NK-92 treated with Interleukin-12 subunit alpha and Interleukin-12 subunit beta, amount 100 ng/mL, for 24 hours (cell line): ENCODE measurements around the gene SLC22A23.
A peak's percentile ranks its signal among the peaks of the same experiment; 100 is the strongest.

Experiments
- DNase-seq: peaks from one replicate; lab custom pipeline; 2025; lab: John Stamatoyannopoulos, UW

The SLC22A23 gene

DNA sequence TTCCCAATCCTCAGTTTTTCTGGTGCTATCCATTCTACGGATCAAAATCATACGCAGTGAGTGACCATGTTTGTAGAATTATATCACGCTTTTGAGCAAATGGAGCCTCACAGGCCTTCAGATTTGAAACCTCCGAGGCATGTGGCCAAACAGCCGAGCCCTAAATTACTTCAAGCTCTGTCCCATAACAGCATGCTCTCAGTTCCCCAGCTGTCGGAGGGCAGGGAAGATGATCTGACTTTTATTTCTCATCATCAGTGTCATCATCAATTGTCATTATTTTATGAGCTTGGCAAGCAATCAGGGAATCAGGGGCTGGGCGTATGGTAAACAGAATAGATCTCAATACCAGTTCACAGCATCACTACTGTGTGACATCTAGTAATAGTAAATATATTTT lies 124.9 kb downstream of the SLC22A23 start:
- DNase-seq: no peak

DNA sequence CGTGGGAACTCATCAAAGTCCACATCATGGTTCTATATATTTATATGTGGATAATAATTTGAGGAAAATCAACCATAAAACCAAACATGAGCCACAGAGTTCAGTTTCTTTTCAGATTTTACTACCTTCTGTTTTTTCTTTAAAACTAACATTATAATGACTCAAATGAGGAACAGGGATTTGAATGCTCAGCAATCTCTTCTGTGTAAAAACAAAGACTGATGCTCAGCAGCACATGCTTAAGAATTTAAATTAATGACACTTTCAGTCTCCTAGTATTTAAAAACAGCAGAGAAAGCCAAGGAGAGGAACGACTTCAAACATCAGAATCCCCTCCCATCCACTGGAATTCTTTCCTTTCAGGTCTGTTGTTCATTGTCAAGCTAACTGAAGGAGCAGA lies 125.4 kb downstream of the SLC22A23 start:
- no peak for DNase-seq

DNA sequence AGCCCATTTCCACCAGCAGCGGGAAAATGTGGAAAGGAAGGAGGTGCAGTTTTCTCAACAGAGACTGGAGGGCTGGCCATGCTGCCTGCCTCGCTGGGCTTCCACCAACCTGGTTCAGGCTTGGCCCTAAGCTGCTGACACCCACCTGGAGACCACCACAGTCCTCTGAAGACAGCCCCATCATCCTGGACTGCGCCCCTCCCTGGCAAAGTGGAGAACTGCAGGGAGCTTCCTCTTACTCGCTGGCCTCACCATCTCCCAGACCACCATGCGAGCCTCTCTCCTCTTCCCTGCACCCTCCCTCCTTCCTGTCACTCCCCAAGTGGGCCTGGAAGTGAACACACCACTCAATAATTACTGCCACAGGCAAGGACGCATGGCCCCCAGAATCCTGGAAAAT lies 126.7 kb downstream of the SLC22A23 start:
- DNase-seq: no peak

DNA sequence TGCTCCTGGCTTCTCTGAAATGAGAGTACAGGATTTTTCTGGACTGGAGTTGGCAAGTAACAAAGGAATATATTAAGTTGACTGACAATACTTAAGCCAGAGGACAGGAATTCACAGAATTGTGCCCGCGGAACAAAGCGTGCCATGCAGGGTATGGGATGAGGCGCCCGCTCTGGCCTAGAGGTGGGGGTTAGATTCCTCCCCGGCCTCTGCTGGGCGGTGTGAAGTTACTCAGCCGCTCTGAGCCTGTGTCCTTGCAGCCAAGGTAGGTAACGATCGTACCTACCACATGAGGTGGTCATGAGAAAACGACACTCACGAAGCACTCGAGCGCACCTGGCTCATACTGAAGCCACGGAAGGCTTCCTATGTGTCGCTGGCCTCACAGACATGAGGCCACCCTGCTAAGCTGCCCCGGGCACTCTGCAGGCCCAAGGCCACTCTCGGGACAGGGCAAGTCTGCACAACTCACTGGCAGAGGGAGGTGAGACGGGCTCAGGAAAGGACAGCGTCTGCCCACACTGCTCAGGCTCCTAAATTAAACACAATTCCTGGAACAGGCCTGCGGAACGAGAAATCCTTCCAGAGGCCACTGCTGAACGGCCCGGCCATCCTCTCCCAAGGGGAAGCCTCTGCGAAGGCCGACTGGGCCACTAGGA lies 127.3 kb downstream of the SLC22A23 start:
- no peak for DNase-seq

DNA sequence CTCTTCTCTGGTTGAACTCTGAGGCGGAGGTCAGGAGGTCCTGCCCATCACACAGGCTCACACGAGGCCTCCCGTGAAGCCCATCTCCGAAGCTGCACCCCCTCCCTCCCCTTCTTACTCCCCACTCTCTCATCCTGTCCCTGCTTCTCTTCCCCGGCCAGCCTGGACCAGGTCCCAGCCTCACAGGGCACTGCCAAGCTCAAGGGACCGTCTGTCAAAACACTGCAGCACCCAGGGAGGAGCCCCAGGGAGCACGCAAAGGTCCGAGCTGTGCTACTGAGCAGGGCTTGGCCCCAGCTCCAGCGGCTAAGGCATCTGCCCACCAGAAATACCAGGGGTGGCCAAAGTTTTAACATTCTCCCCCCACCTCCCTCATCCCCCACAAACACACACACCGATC lies 128.1 kb downstream of the SLC22A23 start:
- no peak for DNase-seq

DNA sequence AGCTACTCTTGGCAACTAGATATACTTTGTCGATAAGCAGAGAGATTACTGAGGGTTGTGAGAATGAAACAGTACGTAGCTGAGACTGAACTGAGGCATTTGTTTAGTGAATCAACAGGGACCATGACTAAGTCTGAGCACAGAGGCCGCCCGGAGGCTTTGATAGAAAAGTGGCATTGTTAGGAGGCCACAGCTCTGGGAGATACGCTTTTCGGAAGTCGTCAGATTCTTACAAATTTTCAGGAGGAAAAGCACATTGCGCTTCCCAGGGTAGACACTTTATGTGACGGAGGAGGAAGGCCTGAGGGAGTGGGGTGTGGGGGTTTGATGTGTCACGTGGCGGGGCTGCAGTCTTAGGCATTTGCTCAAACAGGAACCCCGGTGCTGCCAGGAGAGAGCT lies 128.7 kb downstream of the SLC22A23 start:
- DNase-seq: no peak

DNA sequence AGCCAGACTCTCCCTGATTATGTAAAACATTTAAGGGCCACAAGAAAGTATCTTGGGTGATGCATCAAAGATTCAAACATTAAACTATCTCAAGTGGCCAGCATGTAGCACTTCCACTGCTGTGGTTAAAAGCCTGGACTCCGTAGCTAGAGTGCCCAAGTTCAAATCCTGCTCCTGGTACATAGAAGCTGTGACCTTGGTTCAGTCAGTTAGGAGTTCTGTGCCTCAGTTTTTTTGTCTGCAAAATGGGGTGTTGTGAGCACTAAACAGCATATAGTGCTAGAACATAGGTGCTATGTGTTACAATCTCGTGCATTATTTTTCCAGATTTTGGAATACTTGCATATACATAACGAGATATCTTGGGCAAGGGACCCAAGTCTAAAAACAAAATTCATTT lies 129.4 kb downstream of the SLC22A23 start:
- DNase-seq: no peak

DNA sequence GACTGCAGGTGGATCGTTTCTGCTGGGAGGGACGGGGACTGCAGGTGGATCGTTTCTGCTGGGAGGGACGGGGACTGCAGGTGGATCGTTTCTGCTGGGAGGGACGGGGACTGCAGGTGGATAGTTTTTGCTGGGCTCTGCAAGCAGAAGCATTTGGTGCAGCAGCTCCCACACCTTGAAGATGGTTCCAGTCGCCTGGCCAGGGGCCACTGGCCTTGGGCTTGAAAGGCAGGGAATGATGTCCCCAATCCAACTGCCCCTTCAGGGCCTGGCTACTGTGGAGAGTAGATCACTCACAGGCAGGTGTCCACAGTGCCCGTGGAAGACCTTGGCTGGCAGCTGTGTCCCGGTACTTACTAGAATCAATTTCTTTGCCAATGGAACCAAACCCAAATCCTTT lies 129.9 kb downstream of the SLC22A23 start:
- no peak for DNase-seq

DNA sequence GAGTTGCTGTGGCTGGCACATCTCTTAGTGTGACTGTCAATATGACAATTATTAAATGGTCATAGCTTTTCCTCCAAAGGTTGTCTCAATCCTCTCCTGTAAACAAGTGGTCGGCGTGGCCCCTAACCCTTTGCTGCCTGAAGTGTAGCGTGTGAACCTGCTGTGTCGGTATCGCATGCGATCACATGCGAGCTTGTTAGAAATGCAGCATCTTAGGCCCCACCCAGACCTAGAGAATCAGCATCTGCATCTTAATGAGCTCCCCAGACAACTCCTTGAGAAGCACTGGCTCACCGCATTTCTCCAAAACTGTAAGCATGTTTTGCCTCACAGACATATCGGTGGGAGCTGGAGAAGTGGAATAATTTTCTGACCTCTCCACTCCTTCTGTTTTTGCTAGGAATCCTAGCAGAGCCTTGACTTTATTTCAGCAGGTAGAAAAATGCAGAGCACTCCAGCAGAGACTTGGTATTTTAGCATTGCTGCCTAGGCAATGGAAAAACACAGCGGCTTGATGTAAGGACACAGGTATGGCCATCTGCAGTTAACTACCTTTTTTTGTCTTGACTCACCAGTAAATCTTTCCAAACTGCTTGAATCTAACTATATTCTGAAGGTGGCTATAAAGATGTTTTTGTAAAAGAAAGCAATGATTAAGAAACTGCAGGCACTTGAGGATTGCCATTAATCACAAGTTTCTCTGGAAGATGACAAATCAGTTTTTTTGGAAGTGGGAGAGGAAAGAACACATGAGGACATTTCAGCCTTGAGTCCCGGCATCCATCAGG lies 130.5 kb downstream of the SLC22A23 start:
- DNase-seq: no peak

DNA sequence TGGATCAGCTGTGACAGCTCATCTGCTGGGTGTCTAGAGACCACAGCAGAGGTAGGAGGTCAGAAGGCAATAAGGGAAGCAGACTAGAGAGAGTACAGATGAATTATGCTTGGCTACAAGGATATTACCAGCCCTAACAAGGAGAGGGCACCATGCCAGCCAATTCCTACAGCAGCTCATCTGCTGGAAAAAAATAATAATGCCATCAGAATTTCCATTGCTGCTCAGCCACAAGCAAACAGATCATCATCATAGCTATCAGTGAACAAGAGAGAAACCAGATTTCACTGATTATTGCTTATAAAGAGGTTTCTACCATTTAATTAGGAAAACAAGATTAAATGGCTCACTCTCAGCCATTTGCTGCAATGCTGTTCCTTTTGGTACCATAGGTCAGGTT lies 131.6 kb downstream of the SLC22A23 start:
- DNase-seq: no peak

DNA sequence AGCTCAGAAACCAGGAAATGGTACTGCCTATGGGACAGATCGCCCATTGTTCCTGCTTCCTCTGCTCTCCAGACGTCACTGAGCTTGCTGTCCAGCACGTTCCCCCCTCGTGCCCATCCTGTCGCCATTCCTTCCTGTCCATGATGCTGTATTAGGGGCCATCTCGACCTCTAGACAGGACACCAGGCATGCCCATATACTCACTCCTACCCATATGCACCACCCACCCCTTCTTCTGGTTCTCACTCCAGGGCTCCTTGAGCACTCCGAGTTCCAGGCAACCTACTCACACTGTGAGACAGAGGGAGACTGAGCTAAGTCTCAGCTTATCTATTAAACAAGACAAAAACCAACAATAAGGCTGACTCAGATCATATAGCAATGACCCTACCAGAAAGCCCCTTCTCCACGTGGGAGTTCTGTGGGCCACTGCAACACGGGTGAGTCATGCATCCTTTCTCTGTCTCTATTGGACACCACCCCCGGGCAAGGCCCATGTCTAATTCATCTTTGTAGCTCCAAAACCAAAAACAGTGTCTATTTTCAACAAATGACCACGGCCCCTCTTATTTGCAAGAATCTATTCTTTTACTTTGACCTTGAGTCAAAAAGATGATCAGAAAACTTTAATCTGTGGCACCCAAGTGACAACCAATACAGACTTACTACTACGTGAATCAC lies 132.4 kb downstream of the SLC22A23 start:
- peak; percentile 42 for DNase-seq

DNA sequence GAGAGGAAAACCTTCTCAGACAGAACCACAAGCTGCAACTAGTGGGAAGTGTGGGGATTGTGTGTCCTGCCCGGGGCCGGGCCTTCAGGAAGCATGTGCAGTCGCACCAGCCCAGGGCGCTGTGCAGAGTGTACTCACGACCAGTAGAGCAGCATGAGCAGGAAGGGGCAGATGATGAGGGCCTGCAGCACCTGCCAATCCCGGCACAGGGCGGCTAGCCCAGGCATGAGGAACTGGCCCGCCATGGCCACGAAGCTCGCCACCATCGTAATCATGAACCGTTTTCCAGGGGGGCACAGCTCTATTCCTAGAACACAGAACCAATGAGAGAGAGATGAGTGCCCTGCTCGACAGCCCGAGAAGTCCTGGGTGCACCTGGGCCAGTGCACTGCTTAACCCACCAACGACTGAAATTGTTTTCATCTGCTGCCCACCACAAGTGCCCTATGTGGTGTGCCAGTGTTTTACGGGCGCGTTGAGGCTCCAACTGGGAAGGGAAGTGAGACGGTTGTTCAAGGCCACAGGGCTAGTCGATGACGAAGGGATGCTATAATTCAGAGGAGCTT lies 133.1 kb downstream of the SLC22A23 start:
- no peak for DNase-seq

DNA sequence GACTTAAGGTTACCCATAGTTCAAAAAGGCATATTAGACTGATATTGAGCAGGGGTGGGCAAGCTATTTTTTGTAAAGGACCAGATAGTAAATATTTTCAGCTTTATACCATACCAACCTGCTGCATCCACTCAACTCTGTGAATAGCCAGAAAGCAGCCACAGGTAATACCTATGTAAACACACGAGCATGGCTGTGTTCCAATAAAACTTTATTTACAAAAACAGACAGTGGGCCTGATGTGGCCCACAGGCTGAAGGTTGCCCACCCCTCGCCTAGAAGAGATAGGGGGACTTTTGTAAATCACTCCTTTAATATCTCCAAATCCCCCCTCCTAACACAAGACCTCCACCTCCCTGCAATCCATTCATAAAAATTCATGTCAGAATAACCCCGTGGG lies 133.7 kb downstream of the SLC22A23 start:
- no peak for DNase-seq

DNA sequence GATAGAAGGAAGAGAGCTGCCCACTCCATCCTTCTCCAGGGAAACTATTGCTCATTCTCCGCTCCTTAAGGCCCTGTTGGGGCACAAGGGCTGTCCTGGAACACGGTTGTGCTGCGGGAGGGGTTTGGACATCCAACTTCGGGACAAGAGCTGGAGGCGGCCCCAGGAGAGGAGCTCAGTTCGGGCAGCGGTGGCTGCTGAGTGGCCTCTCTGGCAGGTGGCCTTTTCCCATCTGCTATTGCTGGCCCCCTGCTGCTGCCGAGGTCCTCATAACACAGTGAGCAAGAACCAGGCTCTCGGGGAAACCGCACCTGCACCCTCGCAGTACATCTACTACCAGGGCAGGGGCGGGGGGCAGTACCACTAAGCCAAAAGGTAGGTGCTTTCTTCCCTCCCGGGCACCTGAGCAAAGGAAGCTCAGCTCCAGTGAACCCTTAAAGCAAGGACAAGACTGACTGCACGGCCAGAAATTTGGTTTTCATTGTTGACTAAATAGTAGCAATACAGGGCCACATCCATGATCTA lies 134.4 kb downstream of the SLC22A23 start:
- no peak for DNase-seq

DNA sequence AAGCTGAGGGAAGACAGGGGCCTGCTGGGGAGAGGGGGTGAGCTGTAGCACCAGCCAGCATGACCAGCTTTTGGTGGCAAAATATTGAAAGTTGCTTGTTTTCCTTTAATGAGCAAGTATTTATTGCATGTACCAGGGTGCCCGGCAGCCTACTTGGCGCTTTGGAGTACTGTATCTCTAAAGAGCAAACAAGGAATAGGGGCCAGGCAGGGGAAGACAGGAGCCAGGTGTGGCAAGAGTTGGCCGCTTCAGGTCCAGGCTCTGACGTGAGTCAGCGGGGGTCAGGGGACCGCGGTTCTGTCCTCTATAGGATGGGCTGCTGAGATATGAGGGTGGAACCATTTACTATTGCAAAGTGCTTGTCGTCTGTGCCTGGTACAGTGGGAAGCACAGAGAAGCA lies 135.0 kb downstream of the SLC22A23 start:
- no peak for DNase-seq

DNA sequence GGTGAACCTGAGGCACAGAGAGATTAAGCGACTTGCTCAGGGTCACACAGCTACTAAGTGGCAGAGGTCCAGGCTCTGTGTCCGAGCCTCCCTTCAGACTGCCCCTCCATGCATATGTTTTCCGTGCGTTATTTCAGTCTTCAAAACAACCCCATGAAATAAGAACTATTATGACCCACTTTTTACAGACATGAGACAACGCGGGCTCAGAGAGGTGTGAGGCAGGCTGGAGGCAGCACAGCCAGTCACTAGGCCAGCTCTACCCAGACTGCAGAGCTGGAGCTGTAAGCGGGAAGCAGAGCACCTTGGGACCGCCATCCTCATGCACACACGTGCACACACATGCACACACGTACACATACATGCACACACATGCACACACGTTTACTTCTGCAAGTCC lies 135.8 kb downstream of the SLC22A23 start:
- no peak for DNase-seq

DNA sequence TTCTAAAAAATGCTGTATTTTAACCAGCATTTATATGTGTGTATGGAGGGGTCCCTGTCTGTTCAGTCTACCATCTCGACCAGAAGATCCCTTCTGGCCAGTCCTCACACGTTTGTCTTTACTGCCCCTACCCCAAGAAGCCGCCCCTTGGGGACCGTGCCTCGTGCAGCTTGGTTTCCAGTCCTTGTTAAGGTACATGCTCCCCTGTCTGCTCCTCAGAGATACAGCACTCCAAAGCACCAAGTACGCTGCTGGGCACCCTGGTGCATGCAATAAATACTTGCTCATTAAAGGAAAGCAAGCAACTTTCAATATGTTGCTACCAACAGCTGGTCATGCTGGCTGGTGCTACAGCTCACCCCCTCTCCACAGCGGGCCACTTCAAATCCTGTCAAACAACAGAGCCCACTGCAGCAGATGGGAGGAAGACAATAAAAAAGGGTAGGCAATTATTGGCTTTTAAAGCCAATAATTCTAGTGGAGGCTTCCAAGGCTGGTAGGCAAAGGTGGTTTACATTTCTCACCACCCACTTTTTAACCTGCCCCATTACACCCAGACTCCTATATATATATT lies 136.5 kb downstream of the SLC22A23 start:
- no peak for DNase-seq

DNA sequence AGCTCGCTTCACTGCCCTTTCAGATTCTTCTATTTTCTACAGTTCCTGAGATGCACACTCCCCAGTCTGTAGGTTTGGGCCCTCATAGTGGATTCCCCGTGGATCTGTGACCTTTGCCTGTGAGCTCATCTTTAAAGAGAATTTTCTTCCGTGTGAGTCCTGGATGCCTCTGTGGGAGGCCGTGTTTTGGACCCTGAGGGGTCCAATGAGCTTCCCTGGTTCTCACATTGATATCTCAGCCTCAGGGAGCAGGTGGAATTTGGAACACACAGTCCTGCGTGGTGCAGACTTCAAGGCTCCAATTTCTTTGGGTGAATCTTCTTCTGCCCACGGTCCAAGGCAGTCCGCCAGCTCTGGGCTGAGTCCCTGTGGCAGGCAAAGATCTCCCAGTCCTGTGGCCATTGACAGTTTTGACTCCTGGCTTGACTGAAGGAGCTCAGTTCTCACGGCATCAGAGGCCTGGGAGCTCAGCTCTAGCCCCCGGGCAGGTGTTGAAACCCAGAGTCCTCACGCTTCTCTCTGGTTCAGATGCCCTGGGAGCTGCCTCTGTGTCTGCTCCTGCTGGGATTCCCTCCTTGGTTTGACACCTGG lies 137.1 kb downstream of the SLC22A23 start:
- DNase-seq: no peak

DNA sequence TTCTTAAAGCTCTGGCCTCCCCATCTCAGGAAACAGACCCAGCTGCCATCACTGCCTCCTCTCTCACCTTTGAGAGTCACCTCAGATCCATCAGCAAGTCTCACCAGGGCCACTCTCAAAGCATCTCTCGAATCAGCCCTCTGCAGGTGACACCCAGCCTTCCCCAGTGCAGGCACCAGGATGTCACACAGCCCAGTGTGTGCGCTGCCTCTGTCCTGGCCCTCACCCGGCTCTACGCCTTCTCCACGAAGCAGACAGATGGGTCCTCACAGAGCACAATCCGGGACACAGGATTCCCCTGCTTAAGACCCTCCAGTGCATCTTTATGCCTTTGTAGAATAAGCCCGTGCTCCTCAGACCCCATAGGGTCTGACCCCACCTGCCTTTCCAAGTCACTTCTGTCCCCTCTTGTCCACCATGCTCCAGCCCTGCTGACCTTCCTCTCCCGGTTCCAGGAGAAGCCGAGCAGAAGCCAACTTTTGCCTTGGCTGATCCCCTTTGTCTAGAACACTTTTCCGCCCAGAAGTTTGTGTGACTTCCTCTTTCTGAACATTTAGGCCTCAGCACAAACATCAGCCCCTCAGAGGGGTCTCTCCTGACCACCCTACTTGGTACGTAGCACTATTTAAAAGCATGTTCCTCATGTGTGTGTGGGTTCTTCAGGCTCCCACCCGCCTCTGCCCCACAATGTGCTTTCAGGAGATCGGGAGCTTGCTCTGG lies 137.9 kb downstream of the SLC22A23 start:
- no peak for DNase-seq

DNA sequence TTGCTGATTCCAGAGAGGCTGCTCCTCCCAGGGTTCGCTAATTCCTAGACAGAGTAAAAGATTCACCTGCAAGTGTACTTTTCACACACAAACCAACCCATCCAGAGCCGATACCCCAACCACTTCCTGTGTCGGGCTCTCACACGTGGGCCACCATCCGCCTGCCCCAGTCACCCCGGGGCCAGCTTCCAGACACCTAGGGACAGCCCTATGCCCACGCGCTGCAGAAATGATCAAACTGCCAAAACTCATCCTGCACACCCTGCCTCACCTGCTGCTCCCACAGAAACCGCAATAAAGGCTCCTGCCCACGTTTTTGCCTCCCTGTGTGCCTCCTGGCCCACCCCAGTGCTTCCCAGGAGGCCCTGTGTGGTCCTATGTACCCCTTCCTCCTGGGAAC lies 138.6 kb downstream of the SLC22A23 start:
- no peak for DNase-seq

DNA sequence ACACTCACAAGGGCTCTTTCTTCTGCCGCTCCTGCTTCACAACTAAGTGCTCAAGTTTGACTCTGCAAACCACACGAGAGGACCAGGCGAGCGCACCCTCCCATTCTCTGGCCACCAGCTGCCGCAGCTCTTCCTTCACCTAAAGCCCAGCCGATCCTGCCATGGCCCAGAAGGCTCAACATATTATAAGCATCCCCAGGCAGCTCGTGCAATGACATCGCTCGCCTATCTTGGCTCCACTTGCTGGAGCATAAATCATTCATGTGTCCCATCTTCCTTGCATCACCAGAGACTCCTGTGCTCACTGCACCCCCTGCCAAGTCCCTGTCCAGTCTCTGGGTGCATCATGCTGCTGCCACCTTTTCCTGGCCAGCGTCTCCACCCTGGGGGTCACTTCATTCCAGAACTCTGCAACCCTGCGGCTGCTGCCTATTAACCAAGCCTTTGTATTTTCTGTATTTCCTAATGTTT lies 139.1 kb downstream of the SLC22A23 start:
- no peak for DNase-seq
